ENCODE data around the gene P2RY11.

- TF ChIP-seq CTCF (IDR thresholded peaks at IDR 0.05 in 2 of 3, conservative IDR thresholded peaks at IDR 0.05 in 1 of 3; ENCODE audit: borderline replicate concordance in 1 of 3, insufficient read depth in 1 of 3, low read depth in 2 of 3, low read length in 2 of 3), result no peak
- TF ChIP-seq ZNF274 (IDR thresholded peaks at IDR 0.05; ENCODE audit: low read depth, low read length), result no peak
Observed at GRCh38 chr19:10134040-10134439, 22.5 kb downstream of the P2RY11 start.
